Vagina (tissue), 2 donors: ENCODE data around the gene TEKTIP1. TPM values are rescaled to one million over a fixed set of nuclear protein-coding genes. Genes with fewer than 3 reads are reported as not detected.

ENCODE experiments used
- DNase-seq, 2 donors: peaks; one replicate each; pipeline ENCODE4 v3.0.0-alpha.2; 2017; ENCODE audit errors: extremely low spot score in 2 of 2
- H3K27ac ChIP-seq: fragments of 200-600 bp; sonication (generic); one replicate; pipeline ENCODE4 v1.5.1; 2019
- H3K27me3 ChIP-seq: fragments of 200-600 bp; sonication (generic); one replicate; pipeline ENCODE4 v1.5.1; 2019
- H3K36me3 ChIP-seq, 2 donors: fragments of 200-600 bp; sonication (generic); one replicate each; pipeline ENCODE4 v1.5.1; 2017 to 2019
- H3K4me1 ChIP-seq: fragments of 200-600 bp; sonication (generic); one replicate; pipeline ENCODE4 v1.5.1; 2019
- H3K4me3 ChIP-seq, 2 donors: fragments of 200-600 bp; sonication (generic); 1 replicate in 1 of 2; 2 replicates in 1 of 2; pipeline ENCODE4 v1.5.1; 2016 to 2019
- H3K9me3 ChIP-seq: fragments of 200-600 bp; sonication (generic); one replicate; pipeline ENCODE4 v1.5.1; 2019
- POLR2A ChIP-seq, 2 donors: fragments of 450-650 bp; IDR thresholded peaks; one replicate each; pipeline ENCODE4 v1.6.1; 2017; ENCODE audit warnings: antibody characterized with exemption in 2 of 2, mild to moderate bottlenecking in 2 of 2, moderate library complexity in 2 of 2
- POLR2AphosphoS5 ChIP-seq, 2 donors: sonication (generic); formaldehyde crosslinking; IDR thresholded peaks; one replicate each; pipeline ENCODE4 v1.9.0; 2017; ENCODE audit warnings: antibody characterized with exemption in 2 of 2, mild to moderate bottlenecking in 2 of 2, low read depth in 1 of 2; ENCODE audit not compliant: insufficient read depth in 1 of 2
- intact Hi-C: fragments of 100-400 bp; cut with DNase I; formaldehyde crosslinking; loops from one replicate; pipeline ENCODE4 v1.15.1; 2023
- total RNA-seq: library from RNA; depleted of rRNA; stranded (reverse); fragments of >200 nt; gene quantifications from one replicate; pipeline ENCODE4 v1.2.3, GENCODE V29; 2016
- TF ChIP-seq, protein P1 (sequence below), 3 experiments: fragments of 450-650 bp in 2 of 3; fragments of 200-600 bp in 1 of 3; sonication (generic) in 1 of 3; IDR thresholded peaks; one replicate each; pipeline ENCODE4 v1.5.1; 2017 to 2019; ENCODE audit warnings: antibody characterized with exemption in 3 of 3, mild to moderate bottlenecking in 2 of 3, moderate library complexity in 2 of 3

TEKTIP1 gene
- total RNA-seq, 1 donor from 2014 or later, result not detected

DNA sequence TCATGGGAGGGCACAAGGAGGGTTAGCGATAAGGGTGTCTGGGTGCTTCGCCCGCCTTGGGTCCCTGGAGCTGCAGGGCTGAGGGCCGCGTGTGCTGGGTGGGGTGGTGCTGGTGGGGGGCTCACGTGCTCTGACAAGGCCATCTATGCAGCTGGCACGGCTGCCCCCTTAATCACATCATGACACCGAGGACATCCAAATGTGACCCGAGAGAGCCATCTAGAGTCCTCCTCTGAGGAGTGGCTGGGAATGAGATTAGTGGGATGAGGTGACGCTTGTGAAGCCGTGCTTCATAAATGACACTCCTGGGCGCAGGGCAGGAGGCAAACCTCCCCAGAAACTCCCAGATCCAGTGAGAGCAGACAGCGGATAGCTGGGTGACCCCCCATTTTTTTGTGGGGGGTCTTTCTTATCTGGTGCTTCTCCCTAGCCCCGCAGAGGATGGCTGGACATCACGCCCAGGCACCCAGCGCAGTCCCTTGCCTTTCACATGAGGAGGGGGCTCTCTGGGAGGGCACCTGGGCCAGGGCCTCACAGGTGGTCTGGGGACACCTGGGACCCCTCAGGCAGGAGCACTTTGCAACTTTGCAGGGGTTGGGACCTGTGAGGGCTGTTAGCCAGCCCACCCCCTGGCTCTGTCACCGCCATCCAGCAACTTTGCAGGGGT is 26.3 kb upstream of the TEKTIP1 start:
- no peaks in the 10 kb centered on the region for H3K27me3 ChIP-seq
- H3K9me3 ChIP-seq, result no peaks in the 10 kb centered on the region
- intact Hi-C loops, result no loop called here
- H3K4me3 ChIP-seq, result no peak overlapping the region
- TF ChIP-seq POLR2AphosphoS5 (IDR thresholded peaks at IDR 0.05; ENCODE audit: insufficient read depth in 1 of 2, low read depth in 1 of 2), result no peak
- TF ChIP-seq, protein P1, sequence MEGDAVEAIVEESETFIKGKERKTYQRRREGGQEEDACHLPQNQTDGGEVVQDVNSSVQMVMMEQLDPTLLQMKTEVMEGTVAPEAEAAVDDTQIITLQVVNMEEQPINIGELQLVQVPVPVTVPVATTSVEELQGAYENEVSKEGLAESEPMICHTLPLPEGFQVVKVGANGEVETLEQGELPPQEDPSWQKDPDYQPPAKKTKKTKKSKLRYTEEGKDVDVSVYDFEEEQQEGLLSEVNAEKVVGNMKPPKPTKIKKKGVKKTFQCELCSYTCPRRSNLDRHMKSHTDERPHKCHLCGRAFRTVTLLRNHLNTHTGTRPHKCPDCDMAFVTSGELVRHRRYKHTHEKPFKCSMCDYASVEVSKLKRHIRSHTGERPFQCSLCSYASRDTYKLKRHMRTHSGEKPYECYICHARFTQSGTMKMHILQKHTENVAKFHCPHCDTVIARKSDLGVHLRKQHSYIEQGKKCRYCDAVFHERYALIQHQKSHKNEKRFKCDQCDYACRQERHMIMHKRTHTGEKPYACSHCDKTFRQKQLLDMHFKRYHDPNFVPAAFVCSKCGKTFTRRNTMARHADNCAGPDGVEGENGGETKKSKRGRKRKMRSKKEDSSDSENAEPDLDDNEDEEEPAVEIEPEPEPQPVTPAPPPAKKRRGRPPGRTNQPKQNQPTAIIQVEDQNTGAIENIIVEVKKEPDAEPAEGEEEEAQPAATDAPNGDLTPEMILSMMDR (IDR thresholded peaks at IDR 0.05), result no peak
- no peak for TF ChIP-seq POLR2A (IDR thresholded peaks at IDR 0.05)
- peaks cover 86% of the 10 kb centered on the region for H3K4me1 ChIP-seq
- H3K27ac ChIP-seq, result no peak overlapping the region
- peaks cover 0 to 4% of the 10 kb centered on the region in 2 donors for H3K36me3 ChIP-seq
- no peak for DNase-seq

DNA sequence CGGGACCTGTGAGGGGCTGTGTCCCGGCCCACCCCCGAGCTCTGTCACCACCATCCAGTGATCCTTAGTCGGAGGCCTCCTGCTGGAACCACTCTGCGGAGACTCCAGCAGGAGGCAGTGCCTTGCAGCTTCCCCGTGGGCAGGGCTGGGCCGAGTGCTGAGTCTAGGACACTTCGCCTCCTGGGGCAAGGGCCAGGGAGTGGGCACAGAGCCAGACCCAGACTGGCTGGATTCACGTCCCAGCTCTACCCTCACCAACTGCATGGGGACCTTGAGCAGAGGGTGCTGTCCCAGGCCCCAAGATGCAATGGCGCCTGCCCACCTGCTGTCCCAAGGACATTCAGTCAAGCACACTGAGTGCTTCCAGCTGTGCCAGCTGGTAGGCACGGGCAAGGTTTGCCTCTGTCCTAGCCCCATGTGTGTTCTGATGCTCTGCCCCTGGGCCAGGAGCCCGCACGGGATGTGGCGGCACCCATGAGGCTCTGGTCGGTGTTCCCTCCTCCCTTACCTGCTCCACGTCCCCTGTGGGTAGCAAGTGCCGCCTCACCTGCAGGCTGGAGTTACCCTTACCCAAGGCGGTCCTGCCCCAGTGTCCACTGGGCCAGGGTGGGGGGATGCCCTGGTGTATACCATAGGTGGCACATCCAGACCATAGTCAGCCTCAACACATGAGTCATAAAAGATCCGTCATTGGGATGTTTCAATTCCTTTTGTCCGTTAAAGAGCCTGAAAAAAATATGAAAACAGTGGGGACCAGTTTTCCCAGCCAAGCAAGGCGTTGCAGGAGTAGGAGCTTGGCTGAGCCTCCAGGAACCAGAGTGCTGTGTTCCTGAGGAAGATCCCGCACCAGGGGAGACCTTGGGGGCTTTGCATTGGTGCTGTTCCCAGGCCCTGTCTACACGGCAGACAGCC is 25.5 kb upstream of the TEKTIP1 start:
- no peak for DNase-seq
- TF ChIP-seq POLR2A (IDR thresholded peaks at IDR 0.05) (no peak), POLR2AphosphoS5 (IDR thresholded peaks at IDR 0.05; ENCODE audit: insufficient read depth in 1 of 2, low read depth in 1 of 2) (no peak)
- TF ChIP-seq, protein P1 (IDR thresholded peaks at IDR 0.05), result no peak
- no peak overlapping the region for H3K4me3 ChIP-seq
- no peaks in the 10 kb centered on the region for H3K9me3 ChIP-seq
- H3K4me1 ChIP-seq, result peaks cover 80% of the 10 kb centered on the region
- intact Hi-C loops, result no loop called here
- peaks cover 0 to 4% of the 10 kb centered on the region in 2 donors for H3K36me3 ChIP-seq
- no peak overlapping the region for H3K27ac ChIP-seq
- H3K27me3 ChIP-seq, result no peaks in the 10 kb centered on the region

DNA sequence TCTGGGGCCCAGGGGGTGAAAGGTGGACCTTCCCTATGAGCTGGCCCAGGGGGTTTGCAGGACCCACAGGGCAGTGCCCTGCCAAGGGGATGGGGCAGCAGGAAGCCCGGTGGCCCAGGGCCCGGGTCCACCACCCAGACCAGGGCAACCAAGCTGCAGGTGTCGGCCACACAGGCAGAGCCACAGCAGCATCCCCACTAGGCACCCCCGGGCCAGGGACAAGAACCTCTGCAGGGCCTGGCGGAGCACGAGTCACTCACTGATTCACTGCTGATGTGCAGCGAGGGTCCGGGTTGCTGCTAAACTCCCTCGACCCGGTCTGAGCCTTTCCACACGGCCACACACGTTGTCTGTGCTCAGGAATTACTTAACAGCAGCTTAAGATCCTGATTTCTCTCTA is 24.0 kb upstream of the TEKTIP1 start:
- H3K4me3 ChIP-seq, result no peak overlapping the region
- TF ChIP-seq, protein P1 (IDR thresholded peaks at IDR 0.05), result no peak
- no peak for TF ChIP-seq POLR2A (IDR thresholded peaks at IDR 0.05)
- TF ChIP-seq POLR2AphosphoS5 (IDR thresholded peaks at IDR 0.05; ENCODE audit: insufficient read depth in 1 of 2, low read depth in 1 of 2), result no peak
- intact Hi-C loops, result no loop called here
- no peak for DNase-seq
- no peaks in the 10 kb centered on the region for H3K27me3 ChIP-seq
- H3K36me3 ChIP-seq, result peaks cover 0 to 8% of the 10 kb centered on the region in 2 donors
- no peaks in the 10 kb centered on the region for H3K9me3 ChIP-seq
- H3K27ac ChIP-seq, result no peak overlapping the region
- peaks cover 79% of the 10 kb centered on the region for H3K4me1 ChIP-seq

DNA sequence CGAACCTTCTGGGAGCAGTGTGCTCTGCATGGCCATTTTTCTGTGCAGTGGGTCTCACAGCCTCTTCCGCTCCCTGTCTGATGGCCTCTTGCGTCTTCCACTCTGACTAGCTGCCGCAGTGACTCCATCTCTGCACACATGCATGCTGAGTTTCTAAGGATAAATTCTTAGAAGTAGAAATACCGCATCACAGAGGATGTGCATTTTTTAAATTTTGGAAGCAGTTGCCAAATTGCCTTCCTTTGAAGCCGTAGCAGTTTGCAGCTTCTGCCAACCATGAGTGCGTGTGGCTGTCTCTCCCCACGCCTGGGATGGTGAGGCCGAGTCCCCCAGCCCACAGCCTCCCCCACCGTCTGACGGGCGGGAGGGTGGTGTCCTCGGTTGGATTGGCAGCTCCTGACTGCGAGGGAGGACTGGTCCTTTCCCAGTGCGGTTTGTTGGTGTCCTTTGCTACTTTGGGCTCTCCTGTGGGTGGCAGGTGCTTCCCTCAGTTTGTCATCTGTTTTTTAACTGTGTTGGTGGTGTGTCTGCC is 23.0 kb upstream of the TEKTIP1 start:
- intact Hi-C loops, result no loop called here
- Histone ChIP-seq H3K27me3 (no peaks in the 10 kb centered on the region), H3K4me3 (no peak overlapping the region), H3K36me3 (peaks cover 0 to 4% of the 10 kb centered on the region in 2 donors), H3K4me1 (peaks cover 81% of the 10 kb centered on the region), H3K9me3 (no peaks in the 10 kb centered on the region), H3K27ac (no peak overlapping the region)
- DNase-seq, result no peak
- TF ChIP-seq POLR2AphosphoS5 (IDR thresholded peaks at IDR 0.05; ENCODE audit: insufficient read depth in 1 of 2, low read depth in 1 of 2), result no peak
- TF ChIP-seq POLR2A (IDR thresholded peaks at IDR 0.05), result no peak
- TF ChIP-seq, protein P1 (IDR thresholded peaks at IDR 0.05), result no peak
